Vagina (tissue), 2 donors: Measurements from ENCODE around the gene MKS1.

ENCODE experiments used
- POLR2A ChIP-seq, 2 donors: fragments of 450-650 bp; IDR thresholded peaks; one replicate each; pipeline ENCODE4 v1.6.1; 2017; ENCODE audit warnings: antibody characterized with exemption in 2 of 2, mild to moderate bottlenecking in 2 of 2, moderate library complexity in 2 of 2
- POLR2AphosphoS5 ChIP-seq, 2 donors: sonication (generic); formaldehyde crosslinking; IDR thresholded peaks; one replicate each; pipeline ENCODE4 v1.9.0; 2017; ENCODE audit warnings: antibody characterized with exemption in 2 of 2, mild to moderate bottlenecking in 2 of 2, low read depth in 1 of 2; ENCODE audit not compliant: insufficient read depth in 1 of 2
- TF ChIP-seq, protein P1 (sequence below), 3 experiments: fragments of 450-650 bp in 2 of 3; fragments of 200-600 bp in 1 of 3; sonication (generic) in 1 of 3; IDR thresholded peaks; one replicate each; pipeline ENCODE4 v1.5.1; 2017 to 2019; ENCODE audit warnings: antibody characterized with exemption in 3 of 3, mild to moderate bottlenecking in 2 of 3, moderate library complexity in 2 of 3

DNA sequence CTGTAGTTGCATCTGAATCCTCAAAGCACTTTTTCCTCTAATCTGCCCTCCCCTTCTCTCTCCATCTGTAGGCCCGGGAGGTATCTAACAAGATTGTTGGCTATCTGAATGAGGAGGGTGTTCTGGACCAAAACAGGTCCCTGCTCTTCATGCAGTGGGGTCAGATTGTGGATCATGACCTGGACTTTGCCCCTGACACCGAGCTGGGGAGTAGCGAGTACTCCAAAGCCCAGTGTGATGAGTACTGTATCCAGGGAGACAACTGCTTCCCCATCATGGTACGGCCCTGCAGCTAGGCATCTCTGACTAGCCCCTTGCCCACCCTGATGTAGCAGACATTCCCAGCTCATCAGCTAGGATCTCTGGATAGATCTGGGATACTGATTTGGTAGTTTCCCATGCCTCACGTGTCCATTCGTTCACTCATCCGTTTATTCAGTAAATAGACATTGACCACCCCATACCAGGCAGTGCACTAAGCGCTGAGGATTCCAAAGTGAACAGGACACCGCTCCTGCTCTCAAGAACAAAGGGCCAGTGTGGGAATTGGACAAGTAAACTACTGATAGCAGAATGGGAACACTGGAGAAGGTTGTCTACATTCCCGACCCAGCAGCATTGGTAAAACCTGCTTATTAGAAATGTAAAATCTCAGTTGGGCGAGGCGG, 31.4 kb upstream of the MKS1 start:
- TF ChIP-seq, protein P1, sequence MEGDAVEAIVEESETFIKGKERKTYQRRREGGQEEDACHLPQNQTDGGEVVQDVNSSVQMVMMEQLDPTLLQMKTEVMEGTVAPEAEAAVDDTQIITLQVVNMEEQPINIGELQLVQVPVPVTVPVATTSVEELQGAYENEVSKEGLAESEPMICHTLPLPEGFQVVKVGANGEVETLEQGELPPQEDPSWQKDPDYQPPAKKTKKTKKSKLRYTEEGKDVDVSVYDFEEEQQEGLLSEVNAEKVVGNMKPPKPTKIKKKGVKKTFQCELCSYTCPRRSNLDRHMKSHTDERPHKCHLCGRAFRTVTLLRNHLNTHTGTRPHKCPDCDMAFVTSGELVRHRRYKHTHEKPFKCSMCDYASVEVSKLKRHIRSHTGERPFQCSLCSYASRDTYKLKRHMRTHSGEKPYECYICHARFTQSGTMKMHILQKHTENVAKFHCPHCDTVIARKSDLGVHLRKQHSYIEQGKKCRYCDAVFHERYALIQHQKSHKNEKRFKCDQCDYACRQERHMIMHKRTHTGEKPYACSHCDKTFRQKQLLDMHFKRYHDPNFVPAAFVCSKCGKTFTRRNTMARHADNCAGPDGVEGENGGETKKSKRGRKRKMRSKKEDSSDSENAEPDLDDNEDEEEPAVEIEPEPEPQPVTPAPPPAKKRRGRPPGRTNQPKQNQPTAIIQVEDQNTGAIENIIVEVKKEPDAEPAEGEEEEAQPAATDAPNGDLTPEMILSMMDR (IDR thresholded peaks at IDR 0.05), result no peak
- TF ChIP-seq POLR2AphosphoS5 (IDR thresholded peaks at IDR 0.05; ENCODE audit: insufficient read depth in 1 of 2, low read depth in 1 of 2) (no peak), POLR2A (IDR thresholded peaks at IDR 0.05) (no peak)
